Retinal pigment epithelial cell (primary cell): ENCODE results near the gene TMEM151B.
"Not testable (repeated sequence)": the region's sequence is repeated elsewhere in the genome, so short reads cannot be mapped to it uniquely, and the experiment has no call there.

Experiments used
- DNase-seq: peaks from one replicate; pipeline ENCODE4 v3.0.0-alpha.2; 2010; ENCODE audit warnings: low read depth
- H3K4me3 ChIP-seq: 2 replicates; pipeline ENCODE4 v1.5.1; 2011; ENCODE audit warnings: mild to moderate bottlenecking, low read length, control low read depth, moderate library complexity
- TF ChIP-seq, protein P1 (sequence below): conservative IDR thresholded peaks from 2 replicates; pipeline ENCODE4 v1.5.1; 2011; ENCODE audit warnings: low read depth, low read length, control low read depth, inconsistent platforms

Gene TMEM151B

GRCh38 chr6:44338228-44339122 lies 68.2 kb downstream of the TMEM151B start:
- no peak overlapping the region for H3K4me3 ChIP-seq
- DNase-seq = no peak
- TF ChIP-seq, protein P1, sequence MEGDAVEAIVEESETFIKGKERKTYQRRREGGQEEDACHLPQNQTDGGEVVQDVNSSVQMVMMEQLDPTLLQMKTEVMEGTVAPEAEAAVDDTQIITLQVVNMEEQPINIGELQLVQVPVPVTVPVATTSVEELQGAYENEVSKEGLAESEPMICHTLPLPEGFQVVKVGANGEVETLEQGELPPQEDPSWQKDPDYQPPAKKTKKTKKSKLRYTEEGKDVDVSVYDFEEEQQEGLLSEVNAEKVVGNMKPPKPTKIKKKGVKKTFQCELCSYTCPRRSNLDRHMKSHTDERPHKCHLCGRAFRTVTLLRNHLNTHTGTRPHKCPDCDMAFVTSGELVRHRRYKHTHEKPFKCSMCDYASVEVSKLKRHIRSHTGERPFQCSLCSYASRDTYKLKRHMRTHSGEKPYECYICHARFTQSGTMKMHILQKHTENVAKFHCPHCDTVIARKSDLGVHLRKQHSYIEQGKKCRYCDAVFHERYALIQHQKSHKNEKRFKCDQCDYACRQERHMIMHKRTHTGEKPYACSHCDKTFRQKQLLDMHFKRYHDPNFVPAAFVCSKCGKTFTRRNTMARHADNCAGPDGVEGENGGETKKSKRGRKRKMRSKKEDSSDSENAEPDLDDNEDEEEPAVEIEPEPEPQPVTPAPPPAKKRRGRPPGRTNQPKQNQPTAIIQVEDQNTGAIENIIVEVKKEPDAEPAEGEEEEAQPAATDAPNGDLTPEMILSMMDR = peak; percentile 82

GRCh38 chr6:44339301-44339700 lies 69.1 kb downstream of the TMEM151B start:
- no peak for DNase-seq
- TF ChIP-seq, protein P1 = no peak
- H3K4me3 ChIP-seq = no peak overlapping the region

DNA sequence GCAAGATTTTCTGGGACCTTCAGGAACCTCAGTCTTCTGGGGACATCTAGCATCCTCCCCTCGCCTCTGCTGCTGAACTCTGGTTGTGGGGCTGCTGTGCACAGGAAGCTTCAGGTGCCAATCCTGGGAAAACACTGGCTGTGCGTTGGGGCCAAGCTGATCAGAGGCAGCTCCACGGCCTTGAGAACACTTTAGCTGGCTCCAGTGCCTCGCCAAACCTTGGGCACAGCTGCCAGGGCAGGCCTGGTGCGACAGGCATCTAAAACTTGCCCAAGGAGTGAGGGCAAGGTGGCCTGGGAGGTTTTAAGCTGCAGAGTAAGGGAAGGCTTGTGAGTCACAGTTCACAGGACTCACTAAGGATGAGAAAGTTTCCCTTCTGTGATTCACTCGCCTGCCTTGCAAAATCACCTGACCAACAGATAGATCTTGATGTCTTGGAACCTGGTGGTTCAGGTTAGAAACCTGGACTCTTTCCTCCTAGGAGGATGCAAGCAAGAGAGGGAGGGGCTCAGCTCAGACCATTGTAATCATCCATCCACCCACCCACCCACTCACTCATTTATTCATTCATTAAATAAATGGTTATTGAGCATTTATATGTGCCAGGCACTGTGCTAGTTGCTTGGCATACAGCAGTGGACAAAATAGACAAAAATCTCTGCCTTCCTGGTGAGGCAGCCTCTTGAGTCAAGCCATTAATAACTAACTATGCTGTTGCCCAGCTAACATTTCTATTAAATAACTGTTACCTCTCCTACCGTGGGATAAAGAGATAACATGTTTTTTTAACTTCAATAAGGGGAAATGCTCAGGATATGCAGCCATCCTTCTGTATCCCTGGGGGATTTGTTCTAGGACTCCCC lies 69.7 kb downstream of the TMEM151B start:
- TF ChIP-seq, protein P1 = no peak
- peak; percentile 37 for DNase-seq
- H3K4me3 ChIP-seq = no peak overlapping the region

DNA sequence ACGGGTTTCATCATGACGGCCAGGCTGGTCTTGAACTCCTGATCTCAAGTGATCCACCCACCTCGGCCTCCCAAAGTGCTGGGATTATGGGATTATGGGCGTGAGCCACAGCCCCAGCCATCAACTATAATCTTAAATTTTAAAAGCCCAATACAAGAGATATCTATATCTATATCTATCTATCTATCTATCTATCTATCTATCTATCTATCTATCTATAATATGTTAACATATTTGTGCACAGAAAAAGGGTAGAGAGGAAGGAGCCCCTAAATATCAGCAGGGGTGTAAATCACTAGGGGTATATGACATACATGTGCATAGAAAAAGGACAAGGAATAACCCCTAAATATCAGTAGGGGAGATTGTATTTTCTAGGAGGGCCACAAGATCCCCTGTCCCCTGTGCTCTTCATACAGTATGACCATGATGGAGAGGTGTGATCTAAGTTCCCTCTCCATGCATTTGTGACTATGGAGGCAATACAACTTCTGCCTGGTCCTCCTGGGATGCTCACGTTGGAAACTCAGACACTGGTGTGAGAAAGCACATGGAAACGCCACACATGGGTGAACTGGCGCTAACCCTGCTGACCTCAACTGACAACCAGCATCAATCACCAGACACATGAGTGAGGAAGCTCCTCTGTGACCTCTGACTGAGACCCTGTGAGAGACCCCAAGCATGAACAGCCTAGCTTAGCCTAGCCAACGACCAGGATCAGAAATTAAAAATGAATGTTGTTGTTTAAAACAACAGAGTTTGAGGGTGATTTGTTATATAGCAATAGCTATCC lies 71.0 kb downstream of the TMEM151B start:
- H3K4me3 ChIP-seq = no peak overlapping the region

GRCh38 chr6:44342052-44342451 lies 71.8 kb downstream of the TMEM151B start:
- no peak for DNase-seq

More for the DNA sequence above, 71.0 kb downstream of the TMEM151B start:
- TF ChIP-seq, protein P1 = no peak
- no peak for DNase-seq

GRCh38 chr6:44342489-44342888 lies 72.2 kb downstream of the TMEM151B start, which contains the start of gene SPATS1:
Gene SPATS1, plus strand, starts transcription at chr6:44342650. Its CDS starts 446 bp downstream, at chr6:44343096.
- no peak for DNase-seq
- TF ChIP-seq, protein P1 = no peak
- H3K4me3 ChIP-seq = no peak within 1 kb of the TSS

More at GRCh38 chr6:44342052-44342451, 71.8 kb downstream of the TMEM151B start:
- TF ChIP-seq, protein P1 = no peak
- H3K4me3 ChIP-seq = no peak overlapping the region

DNA sequence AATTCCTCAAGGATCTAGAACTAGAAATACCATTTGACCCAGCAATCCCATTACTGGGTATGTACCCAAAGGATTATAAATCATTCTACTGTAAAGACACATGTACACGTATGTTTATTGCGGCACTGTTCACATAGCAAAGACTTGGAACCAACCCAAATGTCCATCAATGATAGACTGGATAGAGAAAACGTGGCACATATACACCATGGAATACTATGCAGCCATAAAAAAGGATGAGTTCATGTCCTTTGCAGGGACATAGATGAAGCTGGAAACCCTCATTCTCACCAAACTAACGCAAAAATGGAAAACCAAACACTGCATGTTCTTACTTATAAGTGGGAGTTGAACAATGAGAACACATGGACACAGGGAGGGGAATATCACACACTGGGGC lies 76.6 kb downstream of the TMEM151B start:
- not testable (repeated sequence) for H3K4me3 ChIP-seq, DNase-seq
